ENCODE data around the gene SPATA33.
"Not testable (repeated sequence)": the region's sequence is repeated elsewhere in the genome, so short reads cannot be mapped to it uniquely, and the experiment has no call there.

SPATA33 gene

GRCh38 chr16:89667633-89668032, 10.0 kb downstream of the SPATA33 start:
- no peak overlapping the region for H3K4me3 ChIP-seq (ENCODE audit: low read depth, low read length)
- H3K4me1 ChIP-seq: no peaks in the 10 kb centered on the region
- no peak for TF ChIP-seq CTCF (IDR thresholded peaks at IDR 0.05; ENCODE audit: low read depth, low read length)
- no peaks in the 10 kb centered on the region for H3K9me3 ChIP-seq
- H3K36me3 ChIP-seq: no peaks in the 10 kb centered on the region; the same call in 1 of the 2 replicates
- no peak for DNase-seq
- H3K27me3 ChIP-seq: no peaks in the 10 kb centered on the region

GRCh38 chr16:89668790-89669158, 11.1 kb downstream of the SPATA33 start:
- no peaks in the 10 kb centered on the region for H3K9me3 ChIP-seq
- H3K4me3 ChIP-seq (ENCODE audit: low read depth, low read length): no peak overlapping the region
- H3K27me3 ChIP-seq: no peaks in the 10 kb centered on the region
- no peaks in the 10 kb centered on the region for H3K36me3 ChIP-seq
- DNase-seq: no peak
- no peaks in the 10 kb centered on the region for H3K4me1 ChIP-seq
- TF ChIP-seq CTCF (IDR thresholded peaks at IDR 0.05; ENCODE audit: low read depth, low read length): no peak

GRCh38 chr16:89669755-89670154, 12.1 kb downstream of the SPATA33 start:
- Histone ChIP-seq H3K4me3 (ENCODE audit: low read depth, low read length) (no peak overlapping the region), H3K4me1 (no peaks in the 10 kb centered on the region), H3K36me3 (no peaks in the 10 kb centered on the region), H3K9me3 (no peaks in the 10 kb centered on the region), H3K27me3 (no peaks in the 10 kb centered on the region)
- no peak for TF ChIP-seq CTCF (IDR thresholded peaks at IDR 0.05; ENCODE audit: low read depth, low read length)
- DNase-seq: no peak

- no peak for TF ChIP-seq CTCF (IDR thresholded peaks at IDR 0.05; ENCODE audit: low read depth, low read length)
- H3K4me3 ChIP-seq (ENCODE audit: low read depth, low read length): no peak overlapping the region
- H3K9me3 ChIP-seq: no peaks in the 10 kb centered on the region
- H3K27me3 ChIP-seq: no peaks in the 10 kb centered on the region
- H3K4me1 ChIP-seq: no peaks in the 10 kb centered on the region
- H3K36me3 ChIP-seq: no peaks in the 10 kb centered on the region
- DNase-seq: no peak
These were observed 13.1 kb downstream of the SPATA33 start for GRCh38 chr16:89670496-89671431.

- not testable (repeated sequence) for H3K27me3 ChIP-seq; H3K9me3 ChIP-seq; DNase-seq; H3K4me3 ChIP-seq (ENCODE audit: low read depth, low read length); H3K36me3 ChIP-seq; H3K4me1 ChIP-seq
These were observed 13.9 kb downstream of the SPATA33 start for GRCh38 chr16:89671565-89671964.

- DNase-seq: no peak
- no peaks in the 10 kb centered on the region for H3K4me1 ChIP-seq
These were observed 14.7 kb downstream of the SPATA33 start for GRCh38 chr16:89672177-89672941.

More at GRCh38 chr16:89672177-89672941, 14.7 kb downstream of the SPATA33 start:
- Histone ChIP-seq H3K4me3 (ENCODE audit: low read depth, low read length) (no peak overlapping the region), H3K9me3 (no peaks in the 10 kb centered on the region), H3K36me3 (no peaks in the 10 kb centered on the region), H3K27me3 (no peaks in the 10 kb centered on the region)
- no peak for TF ChIP-seq CTCF (IDR thresholded peaks at IDR 0.05; ENCODE audit: low read depth, low read length)
